Measurements from ENCODE around the gene NUP85.
"Not testable (repeated sequence)": the region's sequence is repeated elsewhere in the genome, so short reads cannot be mapped to it uniquely, and the experiment has no call there.

The NUP85 gene

GRCh38 chr17:75242461-75243042, 37.1 kb downstream of the NUP85 start:
- DNase-seq = no peak

- no peak for DNase-seq
Measured at GRCh38 chr17:75244133-75244866, 38.8 kb downstream of the NUP85 start.

GRCh38 chr17:75245011-75245410, 39.5 kb downstream of the NUP85 start:
- DNase-seq = no peak

- no peak for DNase-seq
Measured at GRCh38 chr17:75246404-75246803, 40.9 kb downstream of the NUP85 start.

- no peak for DNase-seq
Measured at GRCh38 chr17:75249564-75249963, 44.1 kb downstream of the NUP85 start.

- DNase-seq = no peak
Measured at GRCh38 chr17:75250009-75250471, 44.6 kb downstream of the NUP85 start.

- DNase-seq = no peak
Measured at GRCh38 chr17:75252039-75252816, 46.7 kb downstream of the NUP85 start.

GRCh38 chr17:75255954-75256698, 50.6 kb downstream of the NUP85 start:
- DNase-seq = not testable (repeated sequence)

GRCh38 chr17:75257228-75257627, 51.7 kb downstream of the NUP85 start:
- not testable (repeated sequence) for DNase-seq

- no peak for DNase-seq
Measured at GRCh38 chr17:75260641-75261335, 55.3 kb downstream of the NUP85 start.

GRCh38 chr17:75261336-75262111, 56.0 kb downstream of the NUP85 start, which contains the start of the genes GGA3 and MRPS7:
GGA3 (minus strand) TSS chr17:75261606; CDS start chr17:75261587, 19 bp downstream.
MRPS7 (plus strand) TSS chr17:75261879; CDS start chr17:75261901, 22 bp downstream.
- peak; percentile 92 for DNase-seq

GRCh38 chr17:75262112-75262606, 56.7 kb downstream of the NUP85 start:
- DNase-seq = no peak

GRCh38 chr17:75263055-75263454, 57.6 kb downstream of the NUP85 start:
- no peak for DNase-seq

- no peak for DNase-seq
Measured at GRCh38 chr17:75265614-75266315, 60.3 kb downstream of the NUP85 start.

- DNase-seq = no peak
Measured at GRCh38 chr17:75266316-75267152, 61.1 kb downstream of the NUP85 start.

- no peak for DNase-seq
Measured at GRCh38 chr17:75267153-75267410, 61.6 kb downstream of the NUP85 start.

GRCh38 chr17:75267411-75268232, 62.1 kb downstream of the NUP85 start:
- DNase-seq = peak; percentile 62

GRCh38 chr17:75269844-75270217, 64.4 kb downstream of the NUP85 start:
- DNase-seq = peak; percentile 57
